Aorta (tissue), 5 donors: ENCODE results near the gene ASCC3. TPM values are rescaled to one million over a fixed set of nuclear protein-coding genes. Genes with fewer than 3 reads are reported as not detected.

Experiments
- ATAC-seq: fragments of 200-7000 bp; cut with Tn5 transposase; one replicate; pipeline ENCODE4 v1.9.1; 2022; ENCODE audit warnings: moderate library complexity; ENCODE audit not compliant: low FRiP score
- DNase-seq, 2 donors: peaks; one replicate each; pipeline ENCODE4 v3.0.0-alpha.2; 2020
- H3K27ac ChIP-seq, 2 donors: one replicate each; pipeline ENCODE4 v1.5.1; 2013; ENCODE audit warnings: low read length in 2 of 2, mild to moderate bottlenecking in 2 of 2, moderate library complexity in 2 of 2, control low read depth in 1 of 2, inconsistent platforms in 1 of 2, low read depth in 1 of 2
- H3K27me3 ChIP-seq, 2 donors: one replicate each; pipeline ENCODE4 v1.6.1; 2013; ENCODE audit warnings: control low read depth in 1 of 2, low read length in 1 of 2, mild to moderate bottlenecking in 1 of 2, moderate library complexity in 1 of 2; ENCODE audit not compliant: insufficient read depth in 2 of 2, control insufficient read depth in 1 of 2
- H3K36me3 ChIP-seq, 2 donors: one replicate each; pipeline ENCODE4 v1.6.1; 2013; ENCODE audit warnings: control low read depth in 1 of 2, low read length in 1 of 2, mild to moderate bottlenecking in 1 of 2; ENCODE audit not compliant: insufficient read depth in 2 of 2, control insufficient read depth in 1 of 2
- H3K4me1 ChIP-seq, 2 donors: one replicate each; pipeline ENCODE4 v1.6.1; 2013; ENCODE audit warnings: low read length in 2 of 2, control low read depth in 1 of 2, mild to moderate bottlenecking in 1 of 2, moderate library complexity in 1 of 2; ENCODE audit not compliant: insufficient read depth in 2 of 2, control insufficient read depth in 1 of 2
- H3K4me3 ChIP-seq, 2 donors: one replicate each; pipeline ENCODE4 v1.5.1; 2013; ENCODE audit warnings: low read length in 2 of 2, control low read depth in 1 of 2, mild to moderate bottlenecking in 1 of 2
- H3K9me3 ChIP-seq: one replicate; pipeline ENCODE4 v1.6.1; 2013; ENCODE audit warnings: mild to moderate bottlenecking, low read length; ENCODE audit not compliant: control insufficient read depth
- WGBS, 2 donors: extraction: QIAGEN DNeasy Blood & Tissue Kit; methylation state at CpG; one replicate each; pipeline ENCODE4 v1.1.7; 2013; 5-methylcytosine and 5-hydroxymethylcytosine counted together
- intact Hi-C, 2 donors: fragments of 100-400 bp; cut with DNase I; formaldehyde crosslinking; loops; one replicate each; pipeline versions ENCODE4 v1.14.2 to v1.15.0; 2022
- polyA plus RNA-seq, 2 donors: library from polyadenylated mRNA; stranded (reverse); fragments of 200-250 nt; gene quantifications; one replicate each; pipeline ENCODE4 v1.2.3, GENCODE V29; 2013
- total RNA-seq, 2 donors: library from RNA; stranded (reverse); fragmentation: NEBNext Ultra II Directional; extraction: Animal tissue kit (Norgen Biotek cat#: 25700); gene quantifications; one replicate each; pipeline ENCODE4 v1.2.1, GENCODE V29; 2021
- donor health status: healthy with polysubstance abuse.
- donor health status: Bipolar disorder and iron deficiency.
- donor health status: DM: no; HTN: no; CAD: no.
- donor health status: DM: no; HTN: no; CAD: no.
- donor health status: DM: yes; HTN: yes; CAD: no.

The ASCC3 gene
- total and polyA plus RNA-seq, 4 donors = 3.5 to 46.9 (median 26.8) TPM

GRCh38 chr6:100913400-100914276 is 32.5 kb upstream of the ASCC3 start:
- H3K9me3 ChIP-seq = no peaks in the 10 kb centered on the region
- WGBS, 2 donors = 78 to 79% methylated on average over 24 of the region's 24 CpGs
- no peak for ATAC-seq

GRCh38 chr6:100906325-100906724 is 25.2 kb upstream of the ASCC3 start:
- Histone ChIP-seq H3K27me3 (no peaks in the 10 kb centered on the region), H3K4me3 (no peak overlapping the region), H3K27ac (no peak overlapping the region), H3K36me3 (no peaks in the 10 kb centered on the region), H3K9me3 (no peaks in the 10 kb centered on the region), H3K4me1 (no peaks in the 10 kb centered on the region)
- intact Hi-C loops = no loop called here
- ATAC-seq (no peak), DNase-seq (no peak)
- WGBS, 2 donors = 56 to 64% methylated on average over 1 of the region's 1 CpG

More at GRCh38 chr6:100913400-100914276, 32.5 kb upstream of the ASCC3 start:
- Histone ChIP-seq H3K36me3 (no peaks in the 10 kb centered on the region), H3K4me3 (no peak overlapping the region), H3K27me3 (no peaks in the 10 kb centered on the region), H3K4me1 (no peaks in the 10 kb centered on the region), H3K27ac (no peak overlapping the region)
- no peak for DNase-seq
- intact Hi-C loops = no loop called here

- WGBS, 2 donors = 91 to 92% methylated on average over 4 of the region's 4 CpGs
- no peaks in the 10 kb centered on the region for H3K27me3 ChIP-seq
- no peak overlapping the region for H3K27ac ChIP-seq
- intact Hi-C loops = no loop called here
- no peak overlapping the region for H3K4me3 ChIP-seq
- DNase-seq (no peak), ATAC-seq (no peak)
- no peaks in the 10 kb centered on the region for H3K4me1 ChIP-seq
- H3K9me3 ChIP-seq = no peaks in the 10 kb centered on the region
- H3K36me3 ChIP-seq = no peaks in the 10 kb centered on the region
Observed at GRCh38 chr6:100905067-100905466, 23.9 kb upstream of the ASCC3 start.

- Histone ChIP-seq H3K27ac (no peak overlapping the region), H3K27me3 (no peaks in the 10 kb centered on the region), H3K4me3 (no peak overlapping the region), H3K9me3 (no peaks in the 10 kb centered on the region), H3K4me1 (no peaks in the 10 kb centered on the region), H3K36me3 (no peaks in the 10 kb centered on the region)
- 81% methylated on average over 4 of the region's 4 CpGs for WGBS, 2 donors
- intact Hi-C loops = no loop called here
- DNase-seq (no peak), ATAC-seq (no peak)
Observed at GRCh38 chr6:100904316-100904715, 23.2 kb upstream of the ASCC3 start.

GRCh38 chr6:100901582-100901981 is 20.5 kb upstream of the ASCC3 start:
- Histone ChIP-seq H3K9me3 (no peaks in the 10 kb centered on the region), H3K4me1 (no peaks in the 10 kb centered on the region), H3K27ac (no peak overlapping the region), H3K36me3 (no peaks in the 10 kb centered on the region), H3K4me3 (no peak overlapping the region), H3K27me3 (no peaks in the 10 kb centered on the region)
- DNase-seq = no peak
- WGBS, 2 donors = 60 to 81% methylated on average over 3 of the region's 3 CpGs
- intact Hi-C loops = no loop called here
- no peak for ATAC-seq

- H3K4me3 ChIP-seq = no peak overlapping the region
- no peaks in the 10 kb centered on the region for H3K9me3 ChIP-seq
- intact Hi-C loops = no loop called here
- no peak overlapping the region for H3K27ac ChIP-seq
- no peaks in the 10 kb centered on the region for H3K27me3 ChIP-seq
- ATAC-seq (no peak), DNase-seq (no peak)
- no peaks in the 10 kb centered on the region for H3K4me1 ChIP-seq
- WGBS, 2 donors = 91 to 96% methylated on average over 3 of the region's 3 CpGs
- no peaks in the 10 kb centered on the region for H3K36me3 ChIP-seq
Observed at GRCh38 chr6:100899202-100899601, 18.1 kb upstream of the ASCC3 start.

- no peak overlapping the region for H3K27ac ChIP-seq
- no peaks in the 10 kb centered on the region for H3K9me3 ChIP-seq
- H3K4me1 ChIP-seq = no peaks in the 10 kb centered on the region
- DNase-seq (no peak), ATAC-seq (no peak)
- intact Hi-C loops = no loop called here
- no peaks in the 10 kb centered on the region for H3K36me3 ChIP-seq
- H3K4me3 ChIP-seq = no peak overlapping the region
- 97 to 98% methylated on average over 4 of the region's 4 CpGs for WGBS, 2 donors
- H3K27me3 ChIP-seq = no peaks in the 10 kb centered on the region
Observed at GRCh38 chr6:100897671-100898070, 16.5 kb upstream of the ASCC3 start.

GRCh38 chr6:100893743-100894142 is 12.6 kb upstream of the ASCC3 start:
- no peak for ATAC-seq
- DNase-seq = no peak
- Histone ChIP-seq H3K27me3 (no peaks in the 10 kb centered on the region), H3K36me3 (no peaks in the 10 kb centered on the region), H3K27ac (no peak overlapping the region), H3K4me1 (peaks cover 0 to 3% of the 10 kb centered on the region in 2 donors), H3K4me3 (no peak overlapping the region), H3K9me3 (no peaks in the 10 kb centered on the region)
- intact Hi-C loops = no loop called here
- WGBS, 2 donors = 98% methylated on average over 3 of the region's 3 CpGs

GRCh38 chr6:100892693-100893092 is 11.6 kb upstream of the ASCC3 start:
- intact Hi-C loops = no loop called here
- 77 to 87% methylated on average over 3 of the region's 3 CpGs for WGBS, 2 donors
- H3K4me3 ChIP-seq = no peak overlapping the region
- no peaks in the 10 kb centered on the region for H3K36me3 ChIP-seq
- peaks cover 0 to 3% of the 10 kb centered on the region in 2 donors for H3K4me1 ChIP-seq
- H3K9me3 ChIP-seq = no peaks in the 10 kb centered on the region
- ATAC-seq (no peak), DNase-seq (no peak)
- H3K27me3 ChIP-seq = no peaks in the 10 kb centered on the region
- no peak overlapping the region for H3K27ac ChIP-seq
